WI38 (cell line): ENCODE measurements around the gene CFD.

Experiments
- H3K4me3 ChIP-seq: 2 replicates; pipeline ENCODE4 v1.5.1; 2011; ENCODE audit warnings: low read depth, mild to moderate bottlenecking, control low read depth, low read length
- CTCF ChIP-seq: IDR thresholded peaks from 2 replicates; pipeline ENCODE4 v1.5.1; 2012; ENCODE audit warnings: low read depth, mild to moderate bottlenecking, control low read depth, low read length

CFD gene

GRCh38 chr19:861141-861755 is 1.8 kb downstream of the CFD start:
- no peak overlapping the region for H3K4me3 ChIP-seq
- no peak for TF ChIP-seq CTCF

- no peak overlapping the region for H3K4me3 ChIP-seq
- no peak for TF ChIP-seq CTCF
Measured at GRCh38 chr19:861756-862580, 2.5 kb downstream of the CFD start.

GRCh38 chr19:862581-863314 is 3.3 kb downstream of the CFD start:
- no peak overlapping the region for H3K4me3 ChIP-seq
- TF ChIP-seq CTCF, result no peak

GRCh38 chr19:863315-863620 is 3.8 kb downstream of the CFD start:
- no peak overlapping the region for H3K4me3 ChIP-seq

GRCh38 chr19:866769-867300 is 7.4 kb downstream of the CFD start:
- H3K4me3 ChIP-seq, result no peak overlapping the region
- no peak for TF ChIP-seq CTCF

More at GRCh38 chr19:863315-863620, 3.8 kb downstream of the CFD start:
- TF ChIP-seq CTCF, result no peak

GRCh38 chr19:867301-867793 is 7.9 kb downstream of the CFD start:
- no peak overlapping the region for H3K4me3 ChIP-seq
- no peak for TF ChIP-seq CTCF
